GM23338 (cell line): ENCODE measurements around the gene LOXHD1. TPM values are rescaled to one million over a fixed set of nuclear protein-coding genes. Genes with fewer than 3 reads are reported as not detected.

Experiments
- ATAC-seq: fragments of 200-7000 bp; cut with Tn5 transposase; 3 replicates; pipeline ENCODE4 v1.9.1; 2020
- DNase-seq: peaks from one replicate; pipeline ENCODE4 v3.0.0-alpha.2; 2015; ENCODE audit warnings: low spot score
- H2AFZ ChIP-seq: fragments of 200-600 bp; sonication (generic); 2 replicates; pipeline ENCODE4 v1.8.0; 2016; ENCODE audit warnings: antibody characterized with exemption, mild to moderate bottlenecking, moderate library complexity
- H3F3A ChIP-seq: fragments of 200-600 bp; sonication (generic); replicated peaks from 2 replicates; pipeline ENCODE4 v1.8.0; 2017; ENCODE audit warnings: antibody characterized with exemption, mixed run types, low read depth
- H3K27ac ChIP-seq: fragments of 200-600 bp; sonication (generic); 2 replicates; pipeline ENCODE4 v1.6.1; 2016; ENCODE audit warnings: low read depth
- H3K27me3 ChIP-seq: fragments of 200-600 bp; sonication (generic); 2 replicates; pipeline ENCODE4 v1.8.0; 2016; ENCODE audit warnings: mild to moderate bottlenecking, mixed run types, moderate library complexity; ENCODE audit not compliant: insufficient read depth
- H3K36me3 ChIP-seq: fragments of 200-600 bp; sonication (generic); 2 replicates; pipeline ENCODE4 v1.8.0; 2016; ENCODE audit warnings: mild to moderate bottlenecking; ENCODE audit not compliant: insufficient read depth
- H3K4me1 ChIP-seq: fragments of 200-600 bp; sonication (generic); 2 replicates; pipeline ENCODE4 v1.8.0; 2016; ENCODE audit warnings: mild to moderate bottlenecking, moderate library complexity; ENCODE audit not compliant: insufficient read depth
- H3K4me2 ChIP-seq: fragments of 200-600 bp; sonication (generic); 2 replicates; pipeline ENCODE4 v1.7.1; 2017; ENCODE audit warnings: mixed run types
- H3K4me3 ChIP-seq: fragments of 200-600 bp; sonication (generic); 2 replicates; pipeline ENCODE4 v1.6.1; 2016; ENCODE audit warnings: mixed run types
- H3K79me2 ChIP-seq: fragments of 200-600 bp; sonication (generic); replicated peaks from 2 replicates; pipeline ENCODE4 v1.8.0; 2017; ENCODE audit warnings: mild to moderate bottlenecking; ENCODE audit not compliant: insufficient read depth
- H3K9me2 ChIP-seq: fragments of 200-600 bp; sonication (generic); 2 replicates; pipeline ENCODE4 v1.8.0; 2017; ENCODE audit not compliant: insufficient read depth
- H4K20me1 ChIP-seq: fragments of 200-600 bp; sonication (generic); replicated peaks from 2 replicates; pipeline ENCODE4 v1.8.0; 2017; ENCODE audit warnings: mild to moderate bottlenecking; ENCODE audit not compliant: insufficient read depth
- H3K27ac Mint-ChIP-seq: 2 replicates; pipeline ENCODE4 v1.8.0; 2020; ENCODE audit warnings: inconsistent platforms, mild to moderate bottlenecking, moderate library complexity, mixed read lengths
- H3K27me3 Mint-ChIP-seq: 3 replicates; pipeline ENCODE4 v1.8.0; 2022; ENCODE audit warnings: low read depth, mild to moderate bottlenecking, moderate library complexity, mixed read lengths, inconsistent platforms; ENCODE audit not compliant: insufficient read depth, poor library complexity
- H3K36me3 Mint-ChIP-seq: 3 replicates; pipeline ENCODE4 v1.8.0; 2021; ENCODE audit warnings: low read depth, mild to moderate bottlenecking, inconsistent platforms, moderate library complexity, mixed read lengths
- H3K4me1 Mint-ChIP-seq: 3 replicates; pipeline ENCODE4 v1.8.0; 2020; ENCODE audit warnings: mild to moderate bottlenecking, inconsistent platforms, mixed read lengths
- H3K4me3 Mint-ChIP-seq: 3 replicates; pipeline ENCODE4 v1.8.0; 2021; ENCODE audit warnings: moderate library complexity, mild to moderate bottlenecking, inconsistent platforms, mixed read lengths
- H3K9me3 Mint-ChIP-seq: 3 replicates; pipeline ENCODE4 v1.8.0; 2020; ENCODE audit warnings: moderate library complexity, mild to moderate bottlenecking, inconsistent platforms, mixed read lengths
- CREB1 ChIP-seq: fragments of 250-450 bp; sonication (Bioruptor Pico); IDR thresholded peaks from 2 replicates; pipeline ENCODE4 v1.5.0; 2020; ENCODE audit warnings: low read depth, mild to moderate bottlenecking, moderate library complexity
- EZH2 ChIP-seq: fragments of 200-600 bp; sonication (generic); IDR thresholded peaks from one replicate; pipeline ENCODE4 v1.8.0; 2017; ENCODE audit warnings: antibody characterized with exemption, mild to moderate bottlenecking, low read depth; ENCODE audit not compliant: unreplicated experiment
- EZH2phosphoT487 ChIP-seq: fragments of 200-600 bp; sonication (generic); IDR thresholded peaks from one replicate; pipeline ENCODE4 v1.8.1; 2018; ENCODE audit warnings: antibody characterized with exemption; ENCODE audit not compliant: unreplicated experiment
- JUNB ChIP-seq: IDR thresholded peaks from one replicate; pipeline ENCODE4 v1.6.1; 2016; ENCODE audit warnings: antibody characterized with exemption; ENCODE audit not compliant: unreplicated experiment
- NANOG ChIP-seq: IDR thresholded peaks from 2 replicates; pipeline ENCODE4 v1.6.1; 2016; ENCODE audit warnings: antibody characterized with exemption, borderline replicate concordance
- POLR2AphosphoS5 ChIP-seq: IDR thresholded peaks from 2 replicates; pipeline ENCODE4 v1.6.1; 2016; ENCODE audit warnings: antibody characterized with exemption, low read depth
- STAT1 ChIP-seq: IDR thresholded peaks from one replicate; pipeline ENCODE4 v1.6.1; 2016; ENCODE audit warnings: antibody characterized with exemption; ENCODE audit not compliant: unreplicated experiment
- ZNF114 ChIP-seq: fragments of 250-450 bp; sonication (Bioruptor Pico); IDR thresholded peaks from 2 replicates; pipeline ENCODE4 v1.5.0; 2020; ENCODE audit warnings: mild to moderate bottlenecking, moderate library complexity
- ZNF331 ChIP-seq: fragments of 250-450 bp; sonication (Bioruptor Pico); IDR thresholded peaks from 2 replicates; pipeline ENCODE4 v1.5.0; 2020; ENCODE audit warnings: low read depth, mild to moderate bottlenecking, moderate library complexity
- ZNF462 ChIP-seq: fragments of 250-450 bp; sonication (Bioruptor Pico); IDR thresholded peaks from 2 replicates; pipeline ENCODE4 v1.5.0; 2020; ENCODE audit warnings: mild to moderate bottlenecking, moderate library complexity
- polyA plus RNA-seq: library from polyadenylated mRNA; unstranded; fragments of >200 nt; fragmentation: Nextera tagmentation; extraction: Ambion mirVana; gene quantifications from 2 replicates; pipeline ENCODE4 v1.2.1, GENCODE V29; 2016
- total RNA-seq: library from RNA; depleted of rRNA; stranded (reverse); fragments of >200 nt; shearing (Covaris generic); gene quantifications from 2 replicates; pipeline ENCODE4 v1.2.3, GENCODE V29; 2014
- TF ChIP-seq, protein P1 (sequence below): IDR thresholded peaks from 2 replicates; pipeline ENCODE4 v1.6.1; 2016; ENCODE audit warnings: antibody characterized with exemption
- TF ChIP-seq, protein P2 (sequence below): IDR thresholded peaks from one replicate; pipeline ENCODE4 v1.6.1; 2018; ENCODE audit warnings: antibody characterized with exemption; ENCODE audit not compliant: unreplicated experiment
- TF ChIP-seq, protein P3 (sequence below), 2 experiments: fragments of 200-600 bp in 1 of 2; sonication (generic) in 1 of 2; conservative IDR thresholded peaks; 2 replicates each; pipeline versions ENCODE4 v1.5.1 to v1.6.1; 2016 to 2017; ENCODE audit warnings: antibody characterized with exemption in 2 of 2, low read depth in 2 of 2, mild to moderate bottlenecking in 2 of 2, moderate library complexity in 1 of 2

LOXHD1 gene
- total and polyA plus RNA-seq, 2 experiments from 2014 or later, result 0.17 TPM; not detected in 1

- Histone ChIP-seq H2AFZ (no peak overlapping the region), H3K36me3 (no peaks in the 10 kb centered on the region), H3K9me2 (0 out of 2 replicates have a peak, but pooled peaks cover 3% of the 10 kb centered on the region), H3K27ac (no peak overlapping the region), H3K4me3 (no peak overlapping the region), H4K20me1 (no peaks in the 10 kb centered on the region), H3K4me1 (no peaks in the 10 kb centered on the region), H3K4me2 (no peak overlapping the region), H3F3A (no peaks in the 10 kb centered on the region), H3K27me3 (no peaks in the 10 kb centered on the region), H3K79me2 (no peaks in the 10 kb centered on the region)
- H3K4me1 Mint-ChIP-seq, result no peaks in the 10 kb centered on the region
- DNase-seq (no peak), ATAC-seq (no peak)
- no peak for TF ChIP-seq EZH2phosphoT487
- no peak for TF ChIP-seq ZNF462
- no peak for TF ChIP-seq POLR2AphosphoS5
- no peak for TF ChIP-seq ZNF114 (CRISPR knock-in tag)
- no peak for TF ChIP-seq STAT1
- TF ChIP-seq, protein P1, sequence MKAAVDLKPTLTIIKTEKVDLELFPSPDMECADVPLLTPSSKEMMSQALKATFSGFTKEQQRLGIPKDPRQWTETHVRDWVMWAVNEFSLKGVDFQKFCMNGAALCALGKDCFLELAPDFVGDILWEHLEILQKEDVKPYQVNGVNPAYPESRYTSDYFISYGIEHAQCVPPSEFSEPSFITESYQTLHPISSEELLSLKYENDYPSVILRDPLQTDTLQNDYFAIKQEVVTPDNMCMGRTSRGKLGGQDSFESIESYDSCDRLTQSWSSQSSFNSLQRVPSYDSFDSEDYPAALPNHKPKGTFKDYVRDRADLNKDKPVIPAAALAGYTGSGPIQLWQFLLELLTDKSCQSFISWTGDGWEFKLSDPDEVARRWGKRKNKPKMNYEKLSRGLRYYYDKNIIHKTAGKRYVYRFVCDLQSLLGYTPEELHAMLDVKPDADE, result no peak
- TF ChIP-seq ZNF331 (CRISPR knock-in tag), result no peak
- no peak for TF ChIP-seq JUNB
- no peak for TF ChIP-seq EZH2
- TF ChIP-seq, protein P2, sequence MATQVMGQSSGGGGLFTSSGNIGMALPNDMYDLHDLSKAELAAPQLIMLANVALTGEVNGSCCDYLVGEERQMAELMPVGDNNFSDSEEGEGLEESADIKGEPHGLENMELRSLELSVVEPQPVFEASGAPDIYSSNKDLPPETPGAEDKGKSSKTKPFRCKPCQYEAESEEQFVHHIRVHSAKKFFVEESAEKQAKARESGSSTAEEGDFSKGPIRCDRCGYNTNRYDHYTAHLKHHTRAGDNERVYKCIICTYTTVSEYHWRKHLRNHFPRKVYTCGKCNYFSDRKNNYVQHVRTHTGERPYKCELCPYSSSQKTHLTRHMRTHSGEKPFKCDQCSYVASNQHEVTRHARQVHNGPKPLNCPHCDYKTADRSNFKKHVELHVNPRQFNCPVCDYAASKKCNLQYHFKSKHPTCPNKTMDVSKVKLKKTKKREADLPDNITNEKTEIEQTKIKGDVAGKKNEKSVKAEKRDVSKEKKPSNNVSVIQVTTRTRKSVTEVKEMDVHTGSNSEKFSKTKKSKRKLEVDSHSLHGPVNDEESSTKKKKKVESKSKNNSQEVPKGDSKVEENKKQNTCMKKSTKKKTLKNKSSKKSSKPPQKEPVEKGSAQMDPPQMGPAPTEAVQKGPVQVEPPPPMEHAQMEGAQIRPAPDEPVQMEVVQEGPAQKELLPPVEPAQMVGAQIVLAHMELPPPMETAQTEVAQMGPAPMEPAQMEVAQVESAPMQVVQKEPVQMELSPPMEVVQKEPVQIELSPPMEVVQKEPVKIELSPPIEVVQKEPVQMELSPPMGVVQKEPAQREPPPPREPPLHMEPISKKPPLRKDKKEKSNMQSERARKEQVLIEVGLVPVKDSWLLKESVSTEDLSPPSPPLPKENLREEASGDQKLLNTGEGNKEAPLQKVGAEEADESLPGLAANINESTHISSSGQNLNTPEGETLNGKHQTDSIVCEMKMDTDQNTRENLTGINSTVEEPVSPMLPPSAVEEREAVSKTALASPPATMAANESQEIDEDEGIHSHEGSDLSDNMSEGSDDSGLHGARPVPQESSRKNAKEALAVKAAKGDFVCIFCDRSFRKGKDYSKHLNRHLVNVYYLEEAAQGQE, result no peak
- TF ChIP-seq, protein P3, sequence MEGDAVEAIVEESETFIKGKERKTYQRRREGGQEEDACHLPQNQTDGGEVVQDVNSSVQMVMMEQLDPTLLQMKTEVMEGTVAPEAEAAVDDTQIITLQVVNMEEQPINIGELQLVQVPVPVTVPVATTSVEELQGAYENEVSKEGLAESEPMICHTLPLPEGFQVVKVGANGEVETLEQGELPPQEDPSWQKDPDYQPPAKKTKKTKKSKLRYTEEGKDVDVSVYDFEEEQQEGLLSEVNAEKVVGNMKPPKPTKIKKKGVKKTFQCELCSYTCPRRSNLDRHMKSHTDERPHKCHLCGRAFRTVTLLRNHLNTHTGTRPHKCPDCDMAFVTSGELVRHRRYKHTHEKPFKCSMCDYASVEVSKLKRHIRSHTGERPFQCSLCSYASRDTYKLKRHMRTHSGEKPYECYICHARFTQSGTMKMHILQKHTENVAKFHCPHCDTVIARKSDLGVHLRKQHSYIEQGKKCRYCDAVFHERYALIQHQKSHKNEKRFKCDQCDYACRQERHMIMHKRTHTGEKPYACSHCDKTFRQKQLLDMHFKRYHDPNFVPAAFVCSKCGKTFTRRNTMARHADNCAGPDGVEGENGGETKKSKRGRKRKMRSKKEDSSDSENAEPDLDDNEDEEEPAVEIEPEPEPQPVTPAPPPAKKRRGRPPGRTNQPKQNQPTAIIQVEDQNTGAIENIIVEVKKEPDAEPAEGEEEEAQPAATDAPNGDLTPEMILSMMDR (conservative IDR thresholded peaks at IDR 0.05; ENCODE audit: low read depth in 2 of 2), result no peak
- TF ChIP-seq NANOG, result no peak
- no peak for TF ChIP-seq CREB1
- H3K9me3 Mint-ChIP-seq, result no peaks in the 10 kb centered on the region
- H3K27me3 Mint-ChIP-seq, result no peaks in the 10 kb centered on the region
- no peaks in the 10 kb centered on the region for H3K36me3 Mint-ChIP-seq
- H3K4me3 Mint-ChIP-seq, result no peak overlapping the region
- H3K27ac Mint-ChIP-seq, result no peak overlapping the region
Observed at GRCh38 chr18:46639386-46639785, 17.6 kb downstream of the LOXHD1 start.
